Measurements from ENCODE around the gene RAD9A. TPM values are rescaled to one million over a fixed set of nuclear protein-coding genes. Genes with fewer than 3 reads are reported as not detected.

Gene RAD9A
- total RNA-seq: 5.2 and 7.4 TPM in 2 replicates

DNA sequence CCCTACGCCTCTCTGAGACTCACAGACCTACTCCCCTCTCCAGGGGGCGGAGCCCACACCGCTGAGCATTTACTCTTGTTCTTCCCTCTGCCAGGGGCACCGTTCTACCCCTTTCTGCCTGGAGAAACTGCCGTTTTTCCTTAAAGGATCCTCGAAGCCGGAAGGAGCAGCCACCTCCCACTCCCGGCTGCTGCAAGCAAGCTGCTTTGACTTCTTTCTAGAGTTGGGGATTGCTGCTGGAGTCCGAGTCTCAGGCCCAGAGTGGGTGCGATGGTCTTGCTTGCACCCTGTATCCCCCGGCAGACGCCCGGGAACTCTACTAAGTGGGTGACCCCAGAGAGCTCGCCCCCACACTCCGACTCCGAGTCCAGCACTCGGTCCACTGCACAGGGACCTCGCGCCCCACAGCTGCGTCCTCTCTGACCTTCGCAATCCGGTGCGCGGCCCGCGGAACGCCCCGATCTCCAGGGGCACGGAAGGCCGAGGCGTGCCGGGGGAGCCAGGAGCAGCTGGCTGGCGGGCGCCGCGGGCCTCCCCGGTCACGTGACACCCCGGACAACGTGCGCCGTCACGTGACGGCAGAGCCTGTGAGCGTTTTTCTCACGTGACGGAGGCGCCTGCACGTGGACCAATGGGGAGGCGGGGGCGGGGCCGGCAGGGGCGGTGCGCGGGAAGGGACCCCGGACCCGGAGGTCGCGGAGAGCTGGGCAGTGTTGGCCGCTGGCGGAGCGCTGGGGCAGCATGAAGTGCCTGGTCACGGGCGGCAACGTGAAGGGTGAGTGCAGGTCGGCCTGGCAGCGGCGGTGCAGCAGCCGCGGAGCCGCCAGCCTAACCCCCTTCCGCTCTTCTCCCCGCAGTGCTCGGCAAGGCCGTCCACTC is at the start of gene RAD9A:
TSS of gene RAD9A (plus strand) at position 683 of the 879 bp plus-strand sequence. CDS start at position 742, 59 bp downstream.

DNA sequence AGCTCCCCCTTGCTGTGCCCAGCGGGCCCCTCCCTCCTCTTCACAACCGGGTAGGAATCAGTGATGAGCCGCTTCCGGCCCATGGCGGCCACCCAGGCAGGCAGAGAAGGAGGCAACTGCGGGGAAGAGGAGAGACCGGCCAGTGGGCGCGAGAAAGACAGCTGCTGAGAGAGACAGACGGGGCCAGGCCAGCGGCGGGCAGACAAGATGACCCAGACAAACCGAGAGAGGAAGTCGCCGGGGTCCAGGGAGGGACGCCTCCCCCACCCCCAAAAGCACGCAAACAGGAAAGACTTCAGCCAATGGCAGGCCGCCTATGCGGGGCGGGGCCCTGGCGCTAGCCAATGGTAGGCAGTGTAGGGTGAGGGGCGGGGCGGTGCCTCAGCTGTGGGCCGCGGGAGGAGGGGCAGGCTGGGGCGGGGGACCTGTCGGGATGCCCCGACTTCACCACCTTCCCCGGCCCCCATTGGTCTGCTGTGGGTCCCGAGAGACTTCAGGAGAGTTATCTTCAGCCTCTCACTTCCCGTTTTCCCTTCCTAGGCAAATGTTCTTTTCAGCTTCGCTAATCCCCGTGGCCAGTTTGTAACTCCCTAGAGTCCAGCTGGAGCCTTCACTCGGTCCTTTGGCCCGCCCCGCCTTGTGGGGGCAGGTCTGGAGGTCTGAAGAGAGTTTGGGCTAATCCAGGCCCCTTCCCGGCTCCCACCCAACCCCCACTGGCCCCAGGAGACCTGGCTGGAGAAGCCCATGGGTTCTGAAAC is 38.3 kb upstream of the RAD9A start, which contains the start of gene POLD4:
TSS of gene POLD4 (minus strand) at position 230 of the 758 bp plus-strand sequence. CDS start at position 83, 147 bp downstream.

DNA sequence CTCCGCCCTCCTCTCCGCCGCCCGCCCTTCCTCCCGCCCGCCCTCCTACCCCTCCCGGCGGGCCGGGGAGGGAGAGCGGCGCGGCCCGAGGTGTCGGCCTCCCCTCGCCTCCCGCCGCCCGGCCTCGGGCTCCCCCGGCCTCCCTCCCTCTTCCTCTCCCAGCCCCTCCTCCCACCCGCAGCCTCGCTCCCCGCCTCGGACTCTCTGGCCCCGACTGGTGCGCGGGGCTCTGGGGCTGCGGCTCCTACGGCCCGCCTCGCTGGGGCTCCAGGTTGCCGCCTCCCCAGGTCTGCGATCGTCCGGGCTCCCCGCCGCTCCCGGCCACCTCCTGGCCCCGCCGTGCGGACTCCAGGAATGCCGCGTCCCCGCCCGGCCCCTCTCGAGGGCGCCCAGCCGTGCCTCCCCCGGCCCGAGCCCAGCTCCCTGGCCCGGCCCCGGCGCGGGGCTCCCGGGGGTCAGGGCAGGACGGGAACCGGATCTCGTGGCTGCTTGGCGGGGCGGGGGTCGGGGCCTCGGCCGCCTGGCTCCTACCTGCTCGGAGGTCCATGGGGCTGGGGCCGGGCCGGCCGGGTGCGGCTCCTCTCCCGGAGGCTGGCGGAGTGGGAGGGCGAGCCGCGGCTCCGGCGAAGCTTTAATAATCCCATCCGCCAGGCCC is 18.7 kb upstream of the RAD9A start, which contains the start of gene CLCF1:
TSS of gene CLCF1 (minus strand) at position 606 of the 655 bp plus-strand sequence. CDS start at position 547, 59 bp downstream.

DNA sequence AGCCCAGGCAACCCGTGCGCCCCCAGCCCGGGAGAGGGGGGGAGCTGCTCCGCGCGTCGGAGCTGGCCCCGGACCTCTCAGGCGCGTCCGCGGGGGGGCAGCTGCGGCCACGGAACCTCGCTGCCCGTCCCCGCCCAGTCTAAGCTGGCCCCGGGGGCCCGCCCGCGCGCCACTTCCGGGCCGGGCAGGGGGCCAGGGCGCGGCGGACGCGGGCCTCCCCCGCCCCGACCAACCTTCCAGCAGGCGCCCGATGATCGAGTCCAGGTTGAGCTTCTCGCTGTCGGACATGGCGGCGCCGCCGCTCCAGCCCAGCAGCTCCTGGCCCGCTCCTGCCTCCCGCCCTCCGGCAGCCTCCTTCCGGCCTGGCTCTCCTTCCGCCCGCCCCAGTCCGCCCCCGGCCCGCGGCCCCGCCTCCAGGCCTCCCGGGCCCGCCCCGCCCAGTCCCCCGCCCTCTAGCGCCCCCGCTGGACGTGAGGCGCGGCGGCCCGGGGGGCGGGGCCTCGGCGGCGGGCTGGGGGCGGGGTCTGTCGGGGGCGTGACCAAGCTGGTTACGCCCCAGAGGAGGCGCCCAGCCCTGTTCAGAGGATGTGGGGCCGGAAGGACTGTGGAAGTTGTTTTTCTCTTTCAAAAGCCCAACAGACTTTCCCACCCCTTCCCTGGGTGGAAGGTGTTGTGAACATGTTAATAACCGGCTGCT is 9.9 kb downstream of the RAD9A start, which contains the start of gene PPP1CA:
TSS of gene PPP1CA (minus strand) at position 364 of the 697 bp plus-strand sequence. CDS start at position 288, 76 bp downstream.

DNA sequence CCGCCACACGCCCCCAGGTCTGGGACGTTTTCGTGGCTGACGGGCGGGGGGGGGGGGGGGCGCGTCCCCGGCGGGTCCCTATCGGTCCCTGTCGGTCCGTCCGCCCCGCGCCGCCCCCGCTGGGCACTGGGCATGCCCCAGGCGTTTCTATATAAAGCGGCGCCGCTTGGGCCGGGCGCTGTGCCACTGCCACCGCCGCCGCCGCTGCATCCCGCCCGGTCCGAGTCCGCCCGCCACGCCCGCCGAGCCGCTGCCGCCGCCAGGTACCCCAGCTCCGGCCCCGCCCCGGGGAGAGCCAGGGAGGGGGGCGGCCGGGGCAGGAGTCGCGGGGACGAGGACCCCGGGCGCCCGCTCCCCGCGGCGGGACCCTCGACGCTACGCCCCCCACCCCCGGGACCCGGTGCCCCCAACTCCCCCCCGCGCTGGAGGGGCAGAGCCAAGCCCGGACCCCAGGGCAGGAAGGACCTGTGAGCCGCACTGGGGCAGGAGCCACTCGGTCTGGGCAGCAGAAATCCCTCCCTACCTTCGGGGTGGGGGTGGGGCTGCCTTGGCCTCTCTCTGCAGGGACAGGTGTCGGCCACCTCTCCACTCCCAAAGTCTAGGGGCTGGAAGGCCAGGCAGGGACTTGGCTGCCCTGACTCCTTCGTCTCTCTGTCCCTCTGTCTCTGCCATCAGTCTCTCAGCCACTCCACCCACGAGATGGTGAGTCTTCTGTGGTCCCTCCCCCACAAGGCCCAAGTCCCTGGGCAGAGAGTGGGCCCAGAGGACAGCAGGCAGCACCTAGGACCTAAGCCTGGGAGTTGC is 23.9 kb downstream of the RAD9A start, which contains the start of gene CARNS1:
TSS of gene CARNS1 (plus strand) at position 178 of the 804 bp plus-strand sequence. CDS start at position 700, 522 bp downstream.

DNA sequence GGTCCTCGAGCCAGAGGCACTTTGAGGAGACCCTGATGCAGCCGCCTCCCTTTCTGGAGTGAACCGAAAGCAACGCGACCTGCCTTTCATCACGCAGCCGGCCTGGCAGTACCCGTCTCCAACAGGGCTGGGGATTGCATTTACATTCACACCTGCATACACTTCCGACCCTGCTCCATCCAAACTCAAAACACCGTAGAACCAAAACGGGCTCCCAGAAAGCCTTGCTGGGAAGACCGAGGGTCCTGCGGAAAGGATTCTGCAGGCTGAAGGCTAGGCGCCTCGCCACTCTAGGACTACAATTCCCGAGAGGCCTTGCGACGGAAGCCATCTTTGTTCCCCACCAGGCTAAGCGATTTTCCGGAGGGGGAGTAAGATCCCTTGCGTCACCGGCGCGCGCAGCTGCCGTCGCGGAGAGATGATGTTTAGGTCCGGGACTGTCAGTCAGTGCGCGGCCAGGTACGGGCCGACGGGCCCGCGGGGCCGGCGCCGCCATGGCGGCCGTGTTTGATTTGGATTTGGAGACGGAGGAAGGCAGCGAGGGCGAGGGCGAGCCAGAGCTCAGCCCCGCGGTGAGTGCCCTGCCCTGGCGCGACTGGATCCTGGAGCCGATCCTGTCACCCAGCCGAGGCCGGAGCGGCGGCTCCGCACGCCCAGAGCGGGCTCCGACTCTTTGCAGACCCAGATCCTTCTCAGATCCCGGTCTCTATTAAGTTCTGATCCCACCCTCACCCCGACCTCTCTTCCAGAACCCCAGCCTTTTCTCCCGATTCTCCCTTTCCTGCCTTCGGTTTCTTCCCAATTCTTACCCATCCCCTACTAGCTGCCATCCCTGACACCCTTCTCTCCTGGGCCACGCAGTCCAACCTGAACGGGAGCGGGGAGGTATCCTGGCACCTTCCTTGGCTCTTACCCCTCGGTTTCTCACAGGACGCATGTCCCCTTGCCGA is 36.5 kb downstream of the RAD9A start, which contains the start of gene RPS6KB2:
TSS of gene RPS6KB2 (plus strand) at position 443 of the 950 bp plus-strand sequence. CDS start at position 495, 52 bp downstream.

DNA sequence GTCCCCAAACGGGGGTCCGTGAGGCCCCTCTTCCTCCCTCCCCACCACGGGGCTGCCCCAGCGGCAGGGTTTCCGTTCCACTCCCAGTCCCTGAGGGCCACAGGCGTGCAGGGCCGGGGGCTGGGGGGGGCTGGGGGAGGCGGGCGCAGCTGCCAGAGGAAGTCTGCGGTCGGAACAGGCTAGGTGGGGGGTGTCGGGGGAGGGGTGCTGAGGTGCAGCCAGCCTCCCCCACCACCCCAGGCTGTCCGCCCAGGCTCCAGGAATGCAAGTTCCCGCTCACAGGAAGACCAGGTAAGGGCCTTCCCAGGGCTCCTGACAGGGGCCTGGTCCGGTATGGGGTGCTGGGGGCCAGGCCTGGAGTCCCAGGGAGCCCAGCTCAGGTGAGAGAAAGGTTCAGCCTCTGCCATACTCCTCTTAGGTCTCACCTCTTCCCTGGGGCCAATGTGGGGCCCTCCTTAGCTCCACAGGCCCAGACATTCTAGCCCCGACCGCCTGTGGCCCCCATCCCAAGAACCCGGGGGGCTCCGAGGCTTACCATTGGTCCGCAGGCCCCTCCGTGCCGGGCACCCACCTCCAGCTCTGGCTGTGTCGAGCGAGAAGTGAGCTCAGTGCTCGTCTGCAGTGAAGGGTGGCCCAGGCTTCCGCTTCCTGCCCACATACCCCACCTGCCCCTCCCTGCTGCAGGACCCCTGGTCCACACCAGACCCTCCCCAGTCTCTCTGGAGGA is 45.5 kb downstream of the RAD9A start, which contains the start of gene PTPRCAP:
TSS of gene PTPRCAP (minus strand) at position 601 of the 727 bp plus-strand sequence. CDS start at position 538, 63 bp downstream.

Other genes starting within 250 kb of the RAD9A start
- gene GRK2, start 125.5 kb upstream of the RAD9A start, total RNA-seq: 24.6 and 33.1 TPM in 2 replicates
- 39.8 and 50.2 TPM in 2 replicates for gene ANKRD13D, start 102.7 kb upstream of the RAD9A start, total RNA-seq
- gene SSH3, start 88.5 kb upstream of the RAD9A start, total RNA-seq: 13.1 and 18.6 TPM in 2 replicates
- gene POLD4, start 38.4 kb upstream of the RAD9A start, total RNA-seq: 44.2 and 48.7 TPM in 2 replicates
- gene CLCF1, start 18.4 kb upstream of the RAD9A start, total RNA-seq: 1.8 and 4.2 TPM in 2 replicates
- 92.3 and 121 TPM in 2 replicates for gene PPP1CA, start 9.9 kb downstream of the RAD9A start, total RNA-seq
- gene TBC1D10C, start 12.1 kb downstream of the RAD9A start, total RNA-seq: not detected in 2 replicates
- gene CARNS1, start 23.7 kb downstream of the RAD9A start, total RNA-seq: 0.30 and 0.51 TPM in 2 replicates
- 34.6 and 38.0 TPM in 2 replicates for gene RPS6KB2, start 36.5 kb downstream of the RAD9A start, total RNA-seq
- gene PTPRCAP, start 45.7 kb downstream of the RAD9A start, total RNA-seq: 0.42 TPM in 1 of 2 replicates, not detected in the other
- 123 and 144 TPM in 2 replicates for gene CORO1B, start 51.5 kb downstream of the RAD9A start, total RNA-seq
- gene GPR152, start 60.7 kb downstream of the RAD9A start, total RNA-seq: not detected in 2 replicates
- gene CABP4, start 63.4 kb downstream of the RAD9A start, total RNA-seq: not detected in 2 replicates
- 38.1 and 38.6 TPM in 2 replicates for gene TMEM134, start 77.3 kb downstream of the RAD9A start, total RNA-seq
- 51.1 and 80.2 TPM in 2 replicates for gene AIP, start 91.0 kb downstream of the RAD9A start, total RNA-seq
- 17.8 and 31.0 TPM in 2 replicates for gene PITPNM1, start 113.4 kb downstream of the RAD9A start, total RNA-seq
- 18.4 and 25.8 TPM in 2 replicates for gene CDK2AP2, start 116.2 kb downstream of the RAD9A start, total RNA-seq
- gene CABP2, start 131.5 kb downstream of the RAD9A start, total RNA-seq: not detected in 2 replicates
- gene GSTP1, start 191.8 kb downstream of the RAD9A start, total RNA-seq: 647 and 1,272 TPM in 2 replicates
- 127 and 147 TPM in 2 replicates for gene NDUFV1, start 214.9 kb downstream of the RAD9A start, total RNA-seq
- gene NUDT8, start 238.0 kb downstream of the RAD9A start, total RNA-seq: 4.5 and 5.3 TPM in 2 replicates
- not detected in 2 replicates for gene TBX10, start 247.8 kb downstream of the RAD9A start, total RNA-seq